ENCODE results near the gene ADAM12. TPM values are rescaled to one million over a fixed set of nuclear protein-coding genes. Genes with fewer than 3 reads are reported as not detected.

The ADAM12 gene
- total and polyA plus RNA-seq, 10 donors, result 0.51 to 7.0 (median 1.0) TPM

DNA sequence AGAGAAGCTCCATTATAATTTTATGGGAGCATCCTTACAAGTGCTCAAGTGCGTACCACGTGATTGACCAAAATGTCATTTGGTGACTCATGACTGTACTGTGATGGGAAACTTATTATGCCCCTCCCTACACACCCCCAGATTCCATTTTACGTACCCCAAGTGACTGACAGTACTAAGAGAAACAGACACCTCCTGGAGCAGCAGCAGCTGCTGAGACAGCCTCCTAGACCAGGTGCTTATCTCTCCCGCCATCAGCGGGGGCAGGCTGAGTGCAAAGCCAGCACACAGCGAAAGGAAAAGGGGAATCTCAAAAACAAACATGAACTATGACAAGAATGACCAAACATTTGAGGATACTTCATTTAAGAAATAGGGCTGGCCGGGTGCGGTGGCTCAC, 4.2 kb upstream of the ADAM12 start:
- Histone ChIP-seq H3K9me3 (peaks cover 0 to 5% (median 0%) of the 10 kb centered on the region in 8 donors), H3K27ac (no peak overlapping the region), H3K4me3 (no peak overlapping the region), H3K36me3 (no peaks in the 10 kb centered on the region), H3K27me3 (replicated peaks in 1 of 7) (peaks cover 0 to 26% (median 19%) of the 10 kb centered on the region in 7 donors), H3K4me1 (peaks cover 2 to 20% (median 10%) of the 10 kb centered on the region in 6 donors)
- TF ChIP-seq POLR2A (IDR thresholded peaks at IDR 0.05) (no peak), POLR2AphosphoS5 (IDR thresholded peaks at IDR 0.05) (no peak)
- TF ChIP-seq, protein P1, sequence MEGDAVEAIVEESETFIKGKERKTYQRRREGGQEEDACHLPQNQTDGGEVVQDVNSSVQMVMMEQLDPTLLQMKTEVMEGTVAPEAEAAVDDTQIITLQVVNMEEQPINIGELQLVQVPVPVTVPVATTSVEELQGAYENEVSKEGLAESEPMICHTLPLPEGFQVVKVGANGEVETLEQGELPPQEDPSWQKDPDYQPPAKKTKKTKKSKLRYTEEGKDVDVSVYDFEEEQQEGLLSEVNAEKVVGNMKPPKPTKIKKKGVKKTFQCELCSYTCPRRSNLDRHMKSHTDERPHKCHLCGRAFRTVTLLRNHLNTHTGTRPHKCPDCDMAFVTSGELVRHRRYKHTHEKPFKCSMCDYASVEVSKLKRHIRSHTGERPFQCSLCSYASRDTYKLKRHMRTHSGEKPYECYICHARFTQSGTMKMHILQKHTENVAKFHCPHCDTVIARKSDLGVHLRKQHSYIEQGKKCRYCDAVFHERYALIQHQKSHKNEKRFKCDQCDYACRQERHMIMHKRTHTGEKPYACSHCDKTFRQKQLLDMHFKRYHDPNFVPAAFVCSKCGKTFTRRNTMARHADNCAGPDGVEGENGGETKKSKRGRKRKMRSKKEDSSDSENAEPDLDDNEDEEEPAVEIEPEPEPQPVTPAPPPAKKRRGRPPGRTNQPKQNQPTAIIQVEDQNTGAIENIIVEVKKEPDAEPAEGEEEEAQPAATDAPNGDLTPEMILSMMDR (IDR thresholded peaks at IDR 0.05 in 8 of 11, conservative IDR thresholded peaks at IDR 0.05 in 3 of 11), result no peak
- DNase-seq, result no peak
- 76 to 84% (median 79%) methylated on average over 8 of the region's 8 CpGs for WGBS, 5 donors
- intact Hi-C loops (cut with DNase I; ENCODE audit: low total_unique reads), result no loop called here

DNA sequence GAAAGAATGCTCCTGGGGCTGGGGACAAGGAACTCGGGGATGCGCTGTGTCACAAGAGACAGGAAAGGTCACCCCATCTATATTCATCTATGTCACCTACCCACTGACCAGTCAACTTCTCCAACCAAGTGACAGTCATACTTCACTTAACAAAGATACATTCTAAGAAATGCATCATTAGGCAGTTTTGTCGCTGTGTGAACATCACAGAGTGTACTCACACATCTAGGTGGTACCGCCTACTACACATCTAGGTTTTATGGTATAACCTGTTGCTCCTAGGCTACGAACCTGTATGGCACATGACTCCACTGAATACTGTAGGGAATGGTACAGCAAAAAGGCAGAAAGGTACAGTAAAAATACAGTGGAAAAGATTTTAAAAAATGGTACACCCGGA, 3.8 kb upstream of the ADAM12 start:
- H3K27ac ChIP-seq, result no peak overlapping the region
- no peaks in the 10 kb centered on the region for H3K36me3 ChIP-seq
- peaks cover 0 to 5% (median 0%) of the 10 kb centered on the region in 8 donors for H3K9me3 ChIP-seq
- intact Hi-C loops (cut with DNase I; ENCODE audit: low total_unique reads), result no loop called here
- TF ChIP-seq POLR2AphosphoS5 (IDR thresholded peaks at IDR 0.05) (no peak), POLR2A (IDR thresholded peaks at IDR 0.05) (no peak)
- TF ChIP-seq, protein P1 (IDR thresholded peaks at IDR 0.05 in 8 of 11, conservative IDR thresholded peaks at IDR 0.05 in 3 of 11), result no peak
- peaks cover 5 to 24% (median 12%) of the 10 kb centered on the region in 6 donors for H3K4me1 ChIP-seq
- 90 to 94% (median 91%) methylated on average over 6 of the region's 6 CpGs for WGBS, 5 donors
- no peak overlapping the region for H3K4me3 ChIP-seq
- DNase-seq, result no peak
- H3K27me3 ChIP-seq (replicated peaks in 1 of 7), result peaks cover 0 to 30% (median 21%) of the 10 kb centered on the region in 7 donors

DNA sequence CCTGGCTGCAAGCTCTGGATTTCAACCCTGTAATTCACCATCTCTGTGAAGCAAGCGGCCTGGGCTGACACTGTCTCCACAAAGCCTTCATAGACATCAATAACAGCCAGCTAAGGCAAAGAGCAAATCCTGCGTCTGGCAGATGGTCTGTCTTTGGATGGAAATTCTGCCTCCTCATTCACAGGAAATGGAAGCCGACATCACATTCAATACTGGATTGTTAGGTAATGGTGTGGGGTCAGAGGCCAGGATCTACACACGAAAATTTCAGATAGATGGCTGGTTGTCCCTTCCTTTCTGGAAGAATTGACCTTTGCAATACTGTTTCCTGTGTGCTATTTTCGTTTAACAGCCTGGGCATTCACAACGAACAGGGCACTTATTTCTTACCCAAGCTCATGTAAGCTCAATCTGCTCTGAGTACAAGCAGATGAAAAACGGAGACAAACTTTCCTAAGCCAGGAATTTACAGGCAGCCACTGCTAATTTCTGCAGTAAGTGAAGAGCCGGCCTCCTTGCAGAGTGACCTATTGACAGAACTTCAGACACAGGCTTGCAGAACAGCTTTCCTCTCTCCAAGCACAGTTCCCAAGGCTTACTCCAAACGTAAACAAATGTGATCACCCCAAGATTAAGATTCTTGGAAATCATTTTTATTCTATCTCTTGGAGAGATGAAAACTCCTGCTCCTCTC, 3.1 kb upstream of the ADAM12 start:
- WGBS, 5 donors, result 25 to 39% (median 33%) methylated on average over 9 of the region's 9 CpGs
- H3K4me3 ChIP-seq, result no peak overlapping the region
- H3K9me3 ChIP-seq, result peaks cover 0 to 5% (median 0%) of the 10 kb centered on the region in 8 donors
- peaks cover 5 to 29% (median 13%) of the 10 kb centered on the region in 6 donors for H3K4me1 ChIP-seq
- no peak for DNase-seq
- H3K27me3 ChIP-seq (replicated peaks in 1 of 7), result peaks cover 0 to 37% (median 21%) of the 10 kb centered on the region in 7 donors
- no peaks in the 10 kb centered on the region for H3K36me3 ChIP-seq
- no peak overlapping the region for H3K27ac ChIP-seq
- TF ChIP-seq POLR2AphosphoS5 (IDR thresholded peaks at IDR 0.05) (no peak), POLR2A (IDR thresholded peaks at IDR 0.05) (no peak)
- TF ChIP-seq, protein P1 (IDR thresholded peaks at IDR 0.05 in 8 of 11, conservative IDR thresholded peaks at IDR 0.05 in 3 of 11), result no peak
- intact Hi-C loops (cut with DNase I; ENCODE audit: low total_unique reads), result no loop called here

DNA sequence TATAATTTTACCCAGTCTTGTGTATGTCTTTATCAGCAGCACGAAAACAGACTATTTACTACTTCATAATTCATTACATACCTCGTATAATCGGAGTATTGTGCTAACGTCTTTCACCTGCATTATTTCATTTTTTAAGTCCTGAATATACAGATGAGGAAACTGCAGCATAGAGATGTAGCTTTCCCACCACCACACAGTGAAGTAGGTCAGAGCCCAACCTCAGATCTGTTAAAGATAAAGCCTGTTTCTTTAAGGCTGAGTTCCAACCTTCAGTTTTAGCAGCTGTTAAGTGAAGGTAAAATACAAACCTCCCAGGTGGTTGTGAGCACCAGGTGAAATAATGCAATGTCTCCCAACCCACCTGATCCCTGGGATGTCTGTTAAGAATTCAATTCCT, 2.0 kb upstream of the ADAM12 start:
- peaks cover 0 to 5% (median 0%) of the 10 kb centered on the region in 8 donors for H3K9me3 ChIP-seq

More for the DNA sequence above, 2.0 kb upstream of the ADAM12 start:
- Histone ChIP-seq H3K27me3 (replicated peaks in 1 of 7) (peaks cover 0 to 47% (median 21%) of the 10 kb centered on the region in 7 donors), H3K4me3 (no peak overlapping the region), H3K36me3 (no peaks in the 10 kb centered on the region), H3K4me1 (peaks cover 5 to 29% (median 13%) of the 10 kb centered on the region in 6 donors), H3K27ac (no peak overlapping the region)
- DNase-seq, result no peak
- TF ChIP-seq, protein P1 (IDR thresholded peaks at IDR 0.05 in 8 of 11, conservative IDR thresholded peaks at IDR 0.05 in 3 of 11), result no peak
- TF ChIP-seq POLR2AphosphoS5 (IDR thresholded peaks at IDR 0.05), result no peak
- TF ChIP-seq POLR2A (IDR thresholded peaks at IDR 0.05), result no peak
- 82 to 92% (median 85%) methylated on average over 4 of the region's 4 CpGs for WGBS, 5 donors
- intact Hi-C loops (cut with DNase I; ENCODE audit: low total_unique reads), result no loop called here

Measured in spleen (tissue), 11 donors.